GM21619 (cell line): ENCODE measurements around the gene PSMD5.
A peak's percentile ranks its signal among the peaks of the same experiment; 100 is the strongest.

Source experiments
- ATAC-seq: cut with Tn5 transposase; IDR thresholded peaks from one replicate; pipeline ENCODE4 v1.9.1; 2021; ENCODE audit not compliant: unreplicated experiment

The PSMD5 gene

DNA sequence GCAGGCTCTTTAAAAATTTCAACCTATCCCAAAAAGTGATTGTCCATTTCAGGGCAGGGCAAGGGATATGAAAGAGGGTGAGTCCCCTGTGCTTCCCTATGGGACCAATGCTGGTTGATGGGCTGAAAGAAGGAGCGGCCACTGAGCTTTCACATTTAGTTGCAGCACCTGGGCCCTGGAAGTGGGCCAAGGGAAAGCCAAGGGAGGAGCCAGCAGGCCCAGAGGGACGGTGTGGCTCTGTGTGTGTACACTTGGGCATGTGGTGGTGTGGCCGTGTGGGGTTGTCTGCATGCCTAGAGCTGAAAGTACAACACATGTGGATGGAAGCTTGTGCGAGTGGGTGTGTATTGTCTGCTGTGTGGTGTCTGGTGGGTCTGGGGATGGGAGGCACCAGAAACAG lies 14.0 kb upstream of the PSMD5 start:
- ATAC-seq, result no peak

DNA sequence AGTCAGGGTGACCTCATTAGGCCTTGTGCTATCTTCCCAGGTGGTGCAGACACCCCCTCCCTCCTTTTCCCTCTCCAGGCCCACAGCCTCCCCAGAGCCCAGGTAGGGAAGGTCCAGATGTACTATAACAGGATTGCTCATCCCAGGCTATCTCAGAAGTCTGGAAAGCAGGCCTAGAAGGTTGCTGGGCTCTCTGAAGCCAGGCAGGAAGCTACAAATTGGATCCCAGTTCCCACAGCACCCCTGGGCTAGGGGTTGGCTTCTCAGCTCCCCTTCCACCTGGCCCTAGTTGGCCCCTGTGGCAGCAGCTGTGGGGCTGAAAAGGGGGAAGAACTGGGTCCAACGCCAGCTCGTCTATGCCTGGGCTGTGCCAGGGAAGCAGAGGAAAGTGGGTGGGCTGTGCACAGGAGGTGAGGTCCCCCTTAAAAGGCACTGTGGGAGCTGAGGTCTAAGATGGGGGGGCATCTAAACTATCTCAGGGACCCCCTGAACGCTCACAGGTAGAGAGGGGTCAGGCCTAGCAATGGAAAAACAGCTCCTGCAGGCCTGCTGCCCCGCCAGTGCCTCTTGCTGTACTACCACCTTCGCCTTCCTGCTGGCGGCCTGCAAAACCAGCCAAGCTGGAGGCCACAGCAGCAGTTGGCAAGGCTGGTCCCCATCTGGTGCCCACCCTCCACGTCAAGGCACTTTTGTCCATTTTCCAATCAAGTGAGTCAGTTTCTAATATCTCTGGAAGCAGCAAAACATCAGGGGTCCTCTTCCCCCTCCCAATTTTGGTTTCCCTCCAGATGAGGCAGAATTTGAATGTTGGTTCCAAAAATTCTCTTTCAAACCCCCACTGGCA lies 13.3 kb upstream of the PSMD5 start:
- no peak for ATAC-seq

DNA sequence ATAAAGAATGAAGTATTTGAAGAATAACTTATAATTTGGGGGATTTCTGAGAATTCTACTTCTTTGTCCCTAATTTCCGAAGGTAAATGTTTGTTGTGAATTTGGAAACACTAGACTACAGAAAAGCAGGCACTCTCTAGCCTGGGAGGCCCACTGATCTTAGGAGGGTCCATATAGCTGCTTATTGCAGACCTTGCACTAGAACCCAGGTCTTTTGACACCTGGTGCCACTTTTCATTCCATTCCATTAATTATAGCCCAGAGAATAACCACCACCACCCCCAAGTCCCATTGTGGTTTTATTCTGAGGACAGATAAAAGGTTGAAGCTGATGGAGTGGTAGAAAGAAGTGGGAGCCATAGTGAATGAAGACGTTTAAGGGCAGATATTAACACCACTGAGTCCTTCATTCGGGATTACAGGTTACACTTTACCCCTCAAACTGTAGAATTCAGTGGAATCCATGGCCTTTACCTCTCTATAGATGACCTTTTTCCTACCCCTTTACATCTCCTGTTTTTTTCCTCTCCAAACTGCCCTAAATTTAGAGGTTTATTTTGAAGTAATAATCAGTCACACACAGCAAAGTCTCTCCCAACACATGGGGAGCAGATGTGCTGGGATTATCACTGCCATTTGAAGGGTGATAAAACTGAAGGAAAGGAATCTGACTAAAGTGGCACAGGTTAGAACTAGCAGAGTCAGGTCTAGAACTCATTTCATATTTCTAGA lies 12.0 kb upstream of the PSMD5 start:
- ATAC-seq, result no peak

DNA sequence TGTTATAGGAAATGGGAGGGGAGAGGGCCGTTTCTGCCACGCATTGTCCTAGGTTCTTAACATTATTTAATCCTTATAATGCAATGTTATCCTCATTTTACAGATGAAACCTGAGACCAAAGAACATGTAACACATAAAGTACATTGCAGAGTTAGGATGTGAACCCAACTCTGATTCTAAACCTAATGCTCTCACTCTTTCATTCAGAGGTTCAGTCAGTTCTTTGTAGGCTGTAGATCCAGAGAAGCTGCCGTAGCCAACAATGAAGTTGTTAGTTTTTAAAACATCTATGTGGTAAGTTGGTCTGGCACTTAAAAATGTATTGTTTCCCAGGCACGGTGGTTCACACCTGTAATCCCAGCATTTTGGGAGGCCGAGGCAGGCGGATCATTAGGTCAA lies 10.5 kb upstream of the PSMD5 start:
- no peak for ATAC-seq

DNA sequence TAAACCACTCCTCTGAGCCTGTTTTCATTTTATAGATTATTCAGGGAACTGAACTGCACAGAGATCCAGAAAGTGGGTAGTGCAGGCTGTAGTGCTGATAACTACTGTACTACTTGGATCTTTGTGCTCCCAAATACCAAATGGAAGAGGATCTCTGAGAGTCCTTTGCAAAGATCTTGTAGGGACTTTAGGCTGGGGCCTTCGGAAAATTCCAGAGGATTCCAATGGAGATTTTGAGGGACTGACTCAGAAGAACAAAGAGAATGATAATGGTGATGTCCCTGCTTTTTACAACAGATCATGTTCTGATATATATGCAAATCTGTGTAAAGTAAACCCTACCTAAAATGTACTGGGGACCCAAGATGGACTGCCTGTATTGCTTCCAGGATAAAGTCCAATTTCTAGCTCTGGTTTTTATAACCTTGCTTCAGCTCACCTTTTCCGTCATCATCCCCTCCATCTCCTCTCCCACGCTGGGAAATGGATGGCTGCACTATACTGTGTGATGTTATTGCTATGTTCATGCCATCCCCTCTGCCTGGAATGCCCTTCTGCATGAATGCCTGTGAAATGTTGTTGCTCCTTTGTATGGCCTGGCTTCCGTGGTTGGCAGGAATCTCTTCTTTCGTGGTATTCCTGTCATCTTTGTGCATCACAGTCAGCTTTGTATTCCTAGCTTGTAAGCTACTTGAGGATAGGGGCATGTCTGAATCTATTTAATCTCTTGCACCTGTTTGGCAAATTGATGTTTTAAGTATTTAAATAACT lies 9.7 kb upstream of the PSMD5 start:
- no peak for ATAC-seq

DNA sequence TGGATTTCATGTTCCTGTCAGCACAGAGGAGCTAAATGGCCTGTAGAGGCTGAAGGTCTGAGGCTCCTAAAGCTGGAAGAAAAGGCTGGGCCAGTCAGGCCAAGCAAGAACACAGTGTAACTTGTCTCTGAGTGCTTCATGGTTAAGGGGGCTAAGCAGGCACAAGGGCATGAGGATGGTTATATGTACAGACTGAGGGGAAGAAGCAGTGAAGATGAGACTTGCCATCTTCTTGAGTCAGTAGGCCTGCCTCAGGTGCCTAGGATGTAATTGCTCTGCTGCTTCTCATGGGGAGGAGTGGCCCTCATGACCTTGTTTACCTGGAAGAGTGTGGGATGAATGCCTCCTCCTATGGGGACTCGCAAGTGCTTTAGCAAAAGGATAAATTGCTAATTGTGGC lies 8.7 kb upstream of the PSMD5 start:
- no peak for ATAC-seq

DNA sequence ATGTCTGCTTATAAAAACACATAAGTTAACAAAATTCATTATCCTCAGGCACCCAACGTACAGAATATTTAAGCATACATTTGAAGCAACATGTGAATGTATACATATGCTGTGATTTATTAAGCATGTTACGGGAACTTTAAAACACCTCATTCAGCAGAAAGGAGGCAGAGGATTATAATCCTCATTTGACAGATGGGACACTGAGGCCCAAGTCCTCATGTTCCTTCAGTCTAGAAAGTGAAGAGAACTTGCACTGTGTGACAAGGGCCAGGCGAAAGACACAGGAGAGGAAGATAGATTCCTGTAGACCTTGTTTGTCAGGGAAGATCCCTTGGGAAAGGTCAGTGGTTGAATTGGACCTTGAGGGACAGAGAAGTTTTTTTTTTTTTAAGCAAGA lies 7.6 kb upstream of the PSMD5 start:
- no peak for ATAC-seq

DNA sequence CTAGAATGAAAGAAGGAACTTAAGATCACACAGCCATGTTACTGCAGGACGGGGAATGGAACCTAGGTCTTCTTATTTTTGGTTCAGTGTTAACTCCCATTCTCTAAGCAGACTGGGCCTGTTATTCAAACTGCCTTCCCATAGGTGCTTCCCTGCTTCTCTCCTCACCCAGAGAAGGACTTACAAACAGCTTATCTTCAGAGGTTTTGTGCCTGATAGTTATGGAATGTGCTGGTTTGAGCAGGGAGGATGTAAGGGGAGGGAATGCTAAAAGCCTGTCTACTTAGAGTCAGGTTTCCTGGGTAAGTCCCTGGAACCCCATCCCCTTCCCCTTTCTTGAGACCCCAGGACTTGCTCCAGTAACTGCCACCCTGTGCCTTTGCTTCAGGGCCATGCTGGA lies 4.2 kb upstream of the PSMD5 start:
- no peak for ATAC-seq

DNA sequence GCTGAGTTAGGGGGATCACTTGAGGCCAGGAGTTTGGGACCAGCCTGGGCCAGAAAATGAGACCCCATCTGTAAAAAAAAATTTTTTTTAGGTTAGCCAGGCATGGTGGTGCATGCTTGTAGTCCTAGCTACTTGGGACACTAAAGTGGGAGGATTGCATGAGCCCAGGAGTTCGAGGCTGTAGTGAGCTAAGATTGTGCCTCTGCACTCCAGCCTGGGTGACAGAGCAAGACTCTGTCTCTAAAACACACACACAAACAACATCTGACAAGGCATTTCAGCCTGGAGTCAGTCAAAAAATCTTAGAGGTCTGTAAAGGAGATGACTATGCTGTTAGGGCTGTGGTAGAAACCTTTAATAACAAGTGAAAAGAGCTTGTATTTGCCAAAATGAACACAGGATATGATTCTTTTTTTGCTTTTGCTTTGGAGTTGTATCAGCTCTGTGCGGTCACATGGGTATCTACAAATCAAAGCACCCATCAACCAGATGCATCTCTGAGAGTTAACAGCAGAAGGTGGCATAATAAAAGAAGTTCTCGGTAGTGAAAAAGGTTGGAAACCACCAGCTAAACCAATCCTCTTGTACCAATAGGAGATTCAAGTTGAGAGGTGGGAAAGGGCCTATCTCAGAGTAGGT lies 3.6 kb upstream of the PSMD5 start:
- no peak for ATAC-seq

DNA sequence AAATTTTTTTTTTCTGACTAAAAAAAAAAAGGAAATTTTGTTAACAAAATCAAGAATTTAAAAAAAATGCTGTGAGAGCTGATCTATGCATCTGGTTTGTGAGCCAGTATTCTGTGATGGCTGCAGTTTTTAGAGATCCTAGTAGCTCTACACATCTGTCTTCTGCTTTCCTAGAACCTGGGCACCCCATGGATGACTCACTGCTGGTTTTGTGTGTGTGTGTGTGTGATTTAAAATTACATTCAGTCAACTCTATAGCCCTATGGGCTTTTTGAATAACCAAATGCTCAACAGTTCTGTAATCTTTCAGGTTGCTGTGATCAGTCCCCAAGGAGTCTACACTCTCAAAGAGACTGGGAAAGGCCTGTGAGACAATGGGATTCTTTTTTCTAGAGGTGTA lies 2.5 kb upstream of the PSMD5 start:
- ATAC-seq, result no peak

DNA sequence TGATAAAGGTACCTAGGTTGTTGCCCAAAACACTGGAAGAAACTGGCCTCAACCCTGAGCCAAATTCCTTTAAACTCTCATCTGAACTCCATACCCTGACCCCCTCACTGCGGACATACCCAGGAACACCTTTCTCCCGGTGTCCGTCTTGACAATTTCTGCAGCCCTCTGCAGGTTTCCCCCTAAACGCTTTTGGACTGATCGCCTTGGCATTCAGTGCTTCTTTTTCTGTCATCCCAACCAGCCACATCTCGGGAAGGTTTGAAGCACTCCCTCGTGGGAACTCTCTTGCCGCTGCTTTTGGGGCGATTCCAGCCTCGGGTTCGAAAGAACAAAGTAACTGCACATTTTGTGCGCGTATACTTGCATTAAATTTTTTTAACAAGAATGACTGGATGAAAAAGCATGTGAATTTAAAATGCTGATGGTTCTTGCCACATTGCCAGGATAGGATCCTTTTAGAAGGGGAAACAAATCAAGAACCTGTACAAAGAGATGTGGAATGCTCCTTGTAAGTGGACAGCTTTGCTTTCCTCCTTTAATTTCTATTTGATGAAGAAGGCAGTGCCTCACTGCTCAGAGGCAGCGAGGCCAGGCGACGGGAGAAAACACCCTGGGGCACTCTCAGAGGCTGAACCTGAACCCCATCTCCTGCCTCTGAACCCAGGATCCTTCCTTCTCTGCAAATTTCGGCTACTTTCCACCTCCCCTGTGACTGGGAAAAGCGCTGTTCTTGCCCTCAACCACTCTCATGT lies 615 bp downstream of the PSMD5 start:
- peak; percentile 4 for ATAC-seq

DNA sequence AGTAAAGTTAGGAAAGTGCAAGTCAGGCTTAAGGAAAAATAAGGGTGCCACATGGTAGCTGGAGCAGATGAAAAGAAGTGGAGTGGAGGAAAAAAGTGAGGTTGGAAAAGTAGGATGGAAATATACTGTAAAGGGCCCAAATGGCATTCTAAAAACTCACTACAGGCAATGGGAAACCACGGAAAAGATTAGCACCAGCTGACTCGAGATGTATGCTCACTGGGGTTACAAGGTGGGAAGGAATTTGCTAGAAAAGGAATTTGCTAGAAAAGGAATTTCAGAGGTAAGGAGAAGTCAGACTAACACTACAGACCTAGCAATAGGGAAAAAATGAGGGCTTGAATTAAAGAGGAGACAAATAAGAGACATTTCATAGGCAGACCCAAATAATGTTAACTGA lies 3.6 kb downstream of the PSMD5 start:
- no peak for ATAC-seq

DNA sequence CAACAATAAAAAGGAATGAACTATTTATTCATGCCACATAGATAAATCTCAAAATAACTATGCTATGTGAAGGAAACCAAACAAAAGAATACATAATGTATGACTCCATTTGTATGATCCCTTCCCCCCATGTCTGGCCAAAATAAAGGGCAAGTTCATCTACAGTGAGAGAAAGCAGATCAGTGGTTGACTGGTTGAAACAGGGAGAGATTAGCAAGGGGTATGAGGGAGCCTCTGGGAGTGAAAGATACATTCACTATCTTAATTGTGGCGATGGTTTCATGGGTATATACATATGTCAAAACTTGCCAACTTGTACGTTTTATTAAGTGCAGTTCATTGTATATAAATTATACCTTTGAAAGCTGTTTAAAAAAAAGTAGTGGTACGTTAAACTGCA lies 4.8 kb downstream of the PSMD5 start:
- no peak for ATAC-seq

DNA sequence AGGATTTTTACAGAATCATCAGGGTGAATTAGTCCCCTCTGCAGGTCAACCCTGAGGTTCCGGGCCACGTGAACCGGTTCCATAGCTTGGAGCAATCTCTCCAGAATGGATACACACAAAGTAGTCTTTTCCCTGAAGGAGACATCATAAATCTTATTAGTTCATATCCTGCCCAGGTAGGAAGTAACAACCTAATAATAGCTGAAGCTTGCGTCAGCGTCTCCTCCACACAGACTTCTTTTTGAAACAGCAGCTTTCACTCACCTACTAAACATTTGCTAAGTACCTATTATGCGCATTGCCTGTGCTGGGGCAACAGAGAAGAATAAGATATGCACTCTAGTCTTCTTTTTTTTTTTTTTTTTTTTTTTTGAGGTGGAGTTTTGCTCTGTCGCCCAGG lies 9.4 kb downstream of the PSMD5 start:
- no peak for ATAC-seq

DNA sequence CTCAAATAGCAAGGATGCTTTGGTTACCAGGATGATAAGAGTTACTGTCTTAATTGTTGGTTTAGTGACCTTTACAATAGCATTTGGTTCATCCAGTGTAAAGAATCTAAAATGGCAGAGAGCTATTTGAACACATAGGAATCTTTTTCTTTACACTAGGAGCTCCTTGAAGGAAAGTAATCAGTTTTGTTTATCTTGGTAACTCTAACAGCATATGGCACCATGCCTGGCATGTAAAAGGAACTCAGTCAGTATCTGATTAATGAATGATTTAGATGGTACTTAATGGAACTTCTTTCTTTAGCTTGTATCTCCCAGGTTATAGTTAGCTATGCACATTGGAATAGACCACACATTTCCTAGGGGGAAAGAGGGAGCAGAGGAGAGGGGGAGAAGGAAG lies 9.9 kb downstream of the PSMD5 start:
- no peak for ATAC-seq

DNA sequence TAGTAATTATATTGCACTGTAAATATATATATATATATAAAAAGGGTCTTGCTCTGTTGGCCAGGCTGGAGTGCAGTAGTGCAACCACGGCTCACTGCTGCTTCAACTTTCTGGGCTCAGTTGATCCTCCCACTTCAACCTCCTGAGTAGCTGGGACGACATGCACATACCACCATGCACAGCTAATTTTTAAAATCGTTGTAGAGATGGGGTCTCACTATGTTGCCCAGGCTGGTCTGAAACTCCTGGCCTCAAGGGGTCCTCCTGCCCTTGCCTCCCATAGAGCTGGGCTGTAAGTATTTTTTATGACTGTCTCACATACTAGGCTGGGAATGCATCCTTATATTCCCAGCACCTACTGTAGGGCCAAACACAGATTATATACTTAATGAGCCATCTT lies 11.9 kb downstream of the PSMD5 start:
- ATAC-seq, result no peak

DNA sequence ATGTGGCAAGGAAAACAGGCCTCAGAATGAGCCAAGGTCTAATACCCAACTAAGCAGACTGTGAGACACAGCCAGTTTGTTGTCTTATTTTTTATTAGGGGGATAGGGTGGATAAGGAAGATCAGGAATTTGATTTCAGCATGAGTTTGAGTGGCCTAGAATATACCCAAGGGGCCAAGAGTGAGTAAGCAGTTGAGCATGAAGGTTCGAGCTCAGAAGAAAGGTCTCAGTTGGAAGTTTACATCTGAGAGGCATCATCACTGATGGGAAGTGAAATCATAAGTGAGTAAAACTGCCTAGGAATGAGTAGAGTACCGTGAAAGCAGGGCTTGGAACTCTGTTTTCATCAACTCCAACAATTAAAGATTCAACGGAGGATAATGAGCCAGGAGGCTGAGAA lies 12.6 kb downstream of the PSMD5 start:
- ATAC-seq, result no peak

DNA sequence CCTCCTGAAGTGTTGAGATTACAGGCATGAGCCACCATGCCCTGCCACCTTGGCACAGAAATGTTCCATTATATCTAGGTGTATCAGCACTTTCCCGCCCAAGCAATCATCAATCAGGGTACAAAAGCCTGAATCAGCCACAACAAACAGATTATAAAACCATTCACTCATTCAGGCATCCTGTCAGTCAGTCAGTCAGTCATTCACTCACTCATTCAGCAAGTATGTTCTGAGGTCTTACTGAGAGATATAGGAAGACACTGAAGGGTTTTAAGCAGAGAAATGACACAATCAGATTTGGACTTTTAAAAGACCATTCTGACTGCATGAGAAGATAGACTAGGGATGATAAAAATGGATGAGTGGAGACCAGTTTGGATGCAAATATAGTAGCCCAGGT lies 13.1 kb downstream of the PSMD5 start:
- ATAC-seq, result no peak

DNA sequence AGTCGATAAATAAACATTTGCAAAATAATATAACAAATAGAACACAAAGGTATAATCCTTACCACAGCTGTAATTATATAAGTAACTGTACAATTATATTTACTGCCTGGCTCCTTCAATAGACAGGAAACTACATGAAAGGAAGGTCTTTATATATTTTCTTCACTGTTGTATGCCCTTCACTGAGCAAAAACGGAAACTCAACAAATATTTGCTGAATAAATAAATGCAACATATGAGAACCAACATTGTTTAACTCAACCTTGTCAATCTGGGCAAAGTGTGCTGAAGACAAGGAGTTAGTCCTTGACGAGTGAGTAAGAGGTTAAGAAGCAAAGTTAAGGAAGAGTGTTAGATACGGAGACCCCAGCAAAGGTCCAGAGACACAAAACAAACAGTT lies 22.6 kb downstream of the PSMD5 start:
- no peak for ATAC-seq

DNA sequence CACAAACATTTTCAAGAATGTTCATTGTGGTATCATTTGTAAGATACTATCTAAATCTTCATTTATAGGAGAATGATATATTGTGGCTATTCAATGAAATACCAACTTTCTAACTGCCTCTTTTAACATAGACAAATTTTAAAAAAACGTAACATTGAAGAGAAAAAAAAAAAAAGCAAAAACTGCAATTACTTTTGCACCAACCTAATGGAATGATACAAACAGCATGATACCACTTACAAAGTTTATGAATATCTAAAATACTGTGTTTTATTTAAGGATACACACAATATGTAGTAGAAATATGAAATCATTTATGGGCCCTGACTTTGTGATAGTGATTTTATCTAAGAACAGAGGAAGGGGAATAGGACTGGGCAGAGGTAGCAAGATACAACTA lies 24.1 kb downstream of the PSMD5 start:
- no peak for ATAC-seq

DNA sequence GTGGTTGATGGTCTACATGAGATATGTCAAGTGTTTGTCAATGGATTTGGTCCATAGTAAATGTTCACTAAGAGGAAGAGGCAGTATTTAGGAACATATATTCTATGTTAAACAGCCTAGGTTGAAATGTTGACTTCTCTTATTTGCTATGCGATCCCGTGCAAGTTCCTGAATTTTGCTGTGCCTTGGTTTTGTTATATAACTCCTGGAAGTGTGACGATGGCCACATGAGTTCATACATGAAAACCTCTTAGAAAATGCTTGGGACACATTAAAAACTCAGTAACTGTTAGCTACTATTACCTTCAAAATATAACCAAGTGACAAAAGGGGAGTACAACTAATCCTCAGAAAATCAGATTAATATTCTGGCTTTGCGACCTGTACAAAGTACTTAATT lies 27.6 kb downstream of the PSMD5 start:
- ATAC-seq, result no peak
